Naive B cell (primary cell): ENCODE data around the gene MSH4. TPM values are rescaled to one million over a fixed set of nuclear protein-coding genes. Genes with fewer than 3 reads are reported as not detected.
"Not testable (repeated sequence)": the region's sequence is repeated elsewhere in the genome, so short reads cannot be mapped to it uniquely, and the experiment has no call there.

Experiments used
- ATAC-seq, 2 donors: fragments of 150-1000 bp; cut with Tn5 transposase; 2 replicates each; pipeline ENCODE4 v1.10.0; 2021; ENCODE audit warnings: low read depth in 2 of 2, mild to moderate bottlenecking in 2 of 2, moderate library complexity in 2 of 2
- DNase-seq: peaks from one replicate; pipeline ENCODE4 v3.0.0; 2022
- H3K27ac Mint-ChIP-seq, 6 donors: one replicate each; pipeline ENCODE4 v1.8.0; 2020 to 2022; ENCODE audit warnings: mild to moderate bottlenecking in 6 of 6, mixed read lengths in 6 of 6, moderate library complexity in 5 of 6, inconsistent platforms in 2 of 6
- H3K27me3 Mint-ChIP-seq, 3 donors: one replicate each; pipeline ENCODE4 v1.8.0; 2021 to 2022; ENCODE audit warnings: mixed read lengths in 3 of 3, mild to moderate bottlenecking in 1 of 3
- H3K36me3 Mint-ChIP-seq, 2 donors: one replicate each; pipeline ENCODE4 v1.8.0; 2020 to 2022; ENCODE audit warnings: mixed read lengths in 2 of 2, inconsistent platforms in 1 of 2, mild to moderate bottlenecking in 1 of 2
- H3K4me1 Mint-ChIP-seq, 3 donors: one replicate each; pipeline ENCODE4 v1.8.0; 2020 to 2022; ENCODE audit warnings: mixed read lengths in 3 of 3, inconsistent platforms in 1 of 3, mild to moderate bottlenecking in 1 of 3, moderate library complexity in 1 of 3
- H3K4me3 Mint-ChIP-seq, 8 donors: one replicate each; pipeline ENCODE4 v1.8.0; 2020 to 2022; ENCODE audit warnings: mild to moderate bottlenecking in 8 of 8, mixed read lengths in 8 of 8, moderate library complexity in 8 of 8, inconsistent platforms in 2 of 8
- H3K9me3 Mint-ChIP-seq, 7 donors: one replicate each; pipeline ENCODE4 v1.8.0; 2020 to 2022; ENCODE audit warnings: mixed read lengths in 7 of 7, mild to moderate bottlenecking in 5 of 7, inconsistent platforms in 2 of 7, moderate library complexity in 1 of 7
- polyA plus RNA-seq, 6 donors: library from polyadenylated mRNA; unstranded; fragments of 300-500 nt; fragmentation: Illumina TruSeq; gene quantifications; one replicate each; pipeline ENCODE4 v1.2.3, GENCODE V29; 2021; ENCODE audit warnings: low read depth in 6 of 6

MSH4 gene
- polyA plus RNA-seq: not detected

DNA sequence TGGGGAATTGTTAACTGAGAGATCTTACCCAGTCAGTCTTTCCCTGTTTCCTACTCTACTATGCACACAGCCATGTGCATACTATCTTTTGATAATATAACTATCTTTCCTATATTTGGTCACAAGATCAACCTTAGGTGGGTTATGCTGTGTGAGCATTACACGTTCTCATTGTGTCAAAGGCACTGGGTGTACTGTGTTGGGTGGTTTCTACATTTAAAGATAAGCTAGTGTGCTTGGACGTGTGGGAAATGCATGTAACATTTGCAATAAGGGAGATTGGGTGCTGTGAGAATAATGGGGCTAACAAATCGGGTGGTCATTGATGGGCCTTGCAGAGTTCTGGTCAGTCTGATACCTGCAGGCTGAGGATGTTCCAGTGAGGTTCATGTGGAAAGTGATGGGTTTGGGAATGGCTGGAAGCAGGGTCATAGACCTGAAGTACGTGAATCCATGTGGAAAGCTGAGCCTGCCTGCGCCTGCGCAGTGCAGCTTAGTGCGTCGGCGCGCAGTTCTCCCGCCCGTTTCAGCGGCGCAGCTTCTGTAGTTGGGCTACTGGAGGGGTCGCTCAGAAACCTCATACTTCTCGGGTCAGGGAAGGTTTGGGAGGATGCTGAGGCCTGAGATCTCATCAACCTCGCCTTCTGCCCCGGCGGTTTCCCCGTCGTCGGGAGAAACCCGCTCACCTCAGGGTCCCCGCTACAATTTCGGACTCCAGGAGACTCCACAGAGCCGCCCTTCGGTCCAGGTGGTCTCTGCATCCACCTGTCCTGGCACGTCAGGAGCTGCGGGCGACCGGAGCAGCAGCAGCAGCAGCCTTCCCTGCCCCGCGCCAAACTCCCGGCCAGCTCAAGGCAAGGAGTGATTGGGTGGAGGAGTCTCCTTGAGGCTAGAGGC is at the start of gene MSH4:
MSH4 (plus strand) TSS at position 507 of the 897 bp plus-strand sequence; CDS start at position 611, 104 bp downstream.
- ATAC-seq (no peak), DNase-seq (no peak)
- no peak within 1 kb of the TSS for H3K4me3 Mint-ChIP-seq
- no peaks in the 10 kb centered on the region for H3K27me3 Mint-ChIP-seq
- peak within 1 kb of the TSS in 3 of 6 donors; percentile 17 to 43 (median 28) for H3K27ac Mint-ChIP-seq
- no peaks in the 10 kb centered on the region for H3K9me3 Mint-ChIP-seq
- H3K4me1 Mint-ChIP-seq: peaks cover 0 to 14% (median 6%) of the 10 kb centered on the region in 3 donors
- H3K36me3 Mint-ChIP-seq: peaks cover 14 to 19% of the 10 kb centered on the region in 2 donors

DNA sequence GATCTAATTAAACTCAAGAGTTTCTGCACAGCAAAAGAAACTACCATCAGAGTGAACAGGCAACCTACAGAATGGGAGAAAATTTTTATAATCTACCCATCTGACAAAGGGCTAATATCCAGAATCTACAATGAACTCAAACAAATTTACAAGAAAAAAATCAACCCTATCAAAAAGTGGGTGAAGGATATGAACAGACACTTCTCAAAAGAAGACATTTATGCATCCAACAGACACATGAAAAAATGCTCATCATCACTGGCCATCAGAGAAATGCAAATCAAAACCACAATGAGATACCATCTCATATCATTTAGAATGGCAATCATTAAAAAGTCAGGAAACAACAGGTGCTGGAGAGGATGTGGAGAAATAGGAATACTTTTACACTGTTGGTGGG is 39.5 kb upstream of the MSH4 start:
- ATAC-seq, H3K27ac Mint-ChIP-seq, DNase-seq, H3K27me3 Mint-ChIP-seq, H3K9me3 Mint-ChIP-seq, H3K4me1 Mint-ChIP-seq, H3K4me3 Mint-ChIP-seq: not testable (repeated sequence)
- peaks cover 22 to 29% of the 10 kb centered on the region in 2 donors for H3K36me3 Mint-ChIP-seq

DNA sequence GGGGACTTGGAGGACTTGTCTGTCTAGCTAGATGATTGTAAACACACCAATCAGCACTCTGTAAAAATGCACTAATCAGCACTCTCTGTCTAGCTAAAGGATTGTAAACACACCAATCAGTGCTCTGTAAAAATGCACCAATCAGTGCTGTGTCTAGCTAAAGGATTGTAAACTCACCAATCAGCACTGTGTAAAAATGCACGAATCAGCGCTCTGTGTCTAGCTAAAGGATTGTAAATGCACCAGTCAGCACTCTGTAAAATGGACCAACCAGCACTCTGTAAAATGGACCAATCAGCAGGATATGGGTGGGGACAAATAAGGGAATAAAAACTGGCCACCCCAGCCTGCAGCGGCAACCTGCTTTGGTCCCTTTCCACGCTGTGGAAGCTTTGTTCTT is 38.1 kb upstream of the MSH4 start:
- not testable (repeated sequence) for ATAC-seq

DNA sequence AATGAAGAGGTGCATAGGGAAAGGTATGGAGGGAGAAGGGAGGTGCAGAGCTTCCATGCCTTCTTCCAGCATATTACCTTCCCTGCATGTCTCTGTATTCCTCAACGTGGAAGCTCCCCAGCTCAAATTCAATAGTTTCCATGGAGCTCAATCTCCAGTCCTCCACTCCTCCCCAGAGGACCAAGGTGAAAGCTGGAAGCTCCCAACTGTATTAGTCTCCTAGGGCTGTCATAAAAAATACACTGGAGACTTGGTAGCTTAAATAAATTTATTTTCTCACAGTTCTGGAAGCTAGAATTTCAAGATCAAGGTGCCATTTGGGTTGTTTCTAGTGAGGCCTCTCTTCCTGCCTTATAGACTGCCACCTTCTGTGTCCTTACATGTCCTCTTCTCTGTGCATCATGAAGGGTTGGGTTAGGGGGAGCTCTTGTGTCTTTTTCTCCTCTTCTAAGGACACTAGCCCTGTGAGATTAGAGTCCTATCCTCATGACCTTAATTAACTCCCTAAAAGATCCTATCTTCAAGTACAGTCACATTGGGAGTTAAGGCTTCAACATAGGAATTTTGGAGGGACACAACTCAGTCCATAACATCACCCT is 32.5 kb upstream of the MSH4 start:
- Mint-ChIP-seq H3K27me3 (no peaks in the 10 kb centered on the region), H3K4me3 (no peak overlapping the region), H3K36me3 (peaks cover 0 to 7% of the 10 kb centered on the region in 2 donors), H3K27ac (peak overlapping the region in 1 of 6 donors; percentile 68), H3K4me1 (no peaks in the 10 kb centered on the region), H3K9me3 (peaks cover 0 to 1% (median 0%) of the 10 kb centered on the region in 7 donors)
- ATAC-seq (no peak), DNase-seq (no peak)

More for the DNA sequence above, 38.1 kb upstream of the MSH4 start:
- H3K27me3 Mint-ChIP-seq, DNase-seq, H3K9me3 Mint-ChIP-seq, H3K4me1 Mint-ChIP-seq, H3K4me3 Mint-ChIP-seq, H3K27ac Mint-ChIP-seq: not testable (repeated sequence)
- H3K36me3 Mint-ChIP-seq: peaks cover 10 to 18% of the 10 kb centered on the region in 2 donors

DNA sequence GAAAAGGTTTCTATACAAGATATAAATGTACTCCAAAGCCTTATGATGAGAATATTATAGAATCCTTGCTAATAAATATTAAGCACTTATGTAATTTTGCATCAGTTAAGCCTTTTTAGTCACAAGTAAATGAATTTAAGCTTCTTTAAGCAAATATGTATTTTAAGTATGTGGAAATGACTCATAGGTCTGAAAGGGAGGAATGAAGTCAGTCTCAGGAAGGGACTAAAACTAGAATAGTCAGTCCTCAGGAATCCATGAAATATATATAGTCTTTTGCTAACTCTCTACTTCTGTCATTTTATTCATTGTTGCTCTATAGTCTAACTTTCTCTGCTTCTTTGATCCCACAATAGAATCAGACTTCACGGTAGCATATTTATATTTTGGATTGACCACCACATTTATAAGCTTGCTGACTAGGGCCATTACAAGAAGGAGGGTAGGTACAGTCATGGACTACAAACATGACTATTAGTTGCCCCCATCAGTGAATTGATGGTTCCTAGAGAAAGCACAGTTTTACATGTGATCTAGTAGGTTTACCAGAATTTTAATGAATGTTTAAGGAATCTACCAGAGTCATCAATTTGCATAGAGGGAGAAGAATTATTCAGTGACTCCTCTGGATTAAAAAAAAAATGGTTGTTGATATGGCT is 30.9 kb upstream of the MSH4 start:
- H3K4me1 Mint-ChIP-seq: no peaks in the 10 kb centered on the region
- H3K27ac Mint-ChIP-seq: no peak overlapping the region
- H3K9me3 Mint-ChIP-seq: no peaks in the 10 kb centered on the region
- no peak for DNase-seq
- H3K36me3 Mint-ChIP-seq: peaks cover 0 to 7% of the 10 kb centered on the region in 2 donors
- H3K27me3 Mint-ChIP-seq: no peaks in the 10 kb centered on the region
- H3K4me3 Mint-ChIP-seq: no peak overlapping the region
- ATAC-seq: no peak

DNA sequence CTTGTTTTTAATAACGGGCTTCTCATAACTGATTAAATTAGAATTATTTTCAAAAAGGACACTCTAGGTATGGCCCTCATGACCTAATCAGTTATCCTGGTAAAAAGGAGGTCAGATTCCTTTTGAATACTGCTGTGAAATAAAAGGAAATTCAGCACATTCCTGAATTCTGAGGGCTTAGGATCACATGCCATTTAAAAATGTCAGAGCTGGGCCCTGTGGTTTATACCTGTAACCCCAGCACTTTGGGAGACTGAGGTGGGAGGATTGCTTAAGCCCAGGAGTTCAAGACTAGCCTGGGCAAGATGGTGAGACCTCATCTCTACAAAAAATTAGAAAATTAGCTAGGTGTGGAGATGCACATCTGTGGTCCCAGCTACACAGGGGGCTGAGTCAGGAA is 28.7 kb upstream of the MSH4 start:
- ATAC-seq (no peak), DNase-seq (no peak)
- H3K27ac Mint-ChIP-seq: no peak overlapping the region
- H3K27me3 Mint-ChIP-seq: no peaks in the 10 kb centered on the region
- no peaks in the 10 kb centered on the region for H3K9me3 Mint-ChIP-seq
- H3K36me3 Mint-ChIP-seq: no peaks in the 10 kb centered on the region
- no peak overlapping the region for H3K4me3 Mint-ChIP-seq
- no peaks in the 10 kb centered on the region for H3K4me1 Mint-ChIP-seq

DNA sequence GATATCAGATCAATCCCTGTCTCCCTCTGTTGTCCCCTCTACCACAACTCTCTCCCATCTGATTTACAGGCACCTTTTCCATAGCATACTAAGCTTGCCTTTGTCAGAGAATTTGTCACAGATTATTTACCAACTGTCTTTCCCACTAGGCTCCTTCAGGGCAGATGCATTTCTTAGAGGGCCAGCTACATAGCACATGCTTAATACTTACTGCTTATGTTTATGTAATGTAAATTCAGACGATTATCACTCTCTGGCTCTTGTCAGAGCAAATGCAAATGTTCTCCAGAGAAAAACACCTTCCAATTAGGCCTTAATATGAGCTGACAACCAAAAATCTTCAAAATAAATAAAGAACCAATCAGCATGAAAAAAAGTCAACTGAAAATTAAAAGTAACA is 25.9 kb upstream of the MSH4 start:
- Mint-ChIP-seq H3K9me3 (peaks cover 0 to 2% (median 0%) of the 10 kb centered on the region in 7 donors), H3K27ac (no peak overlapping the region), H3K27me3 (peaks cover 0 to 11% (median 0%) of the 10 kb centered on the region in 3 donors), H3K36me3 (no peaks in the 10 kb centered on the region), H3K4me3 (no peak overlapping the region), H3K4me1 (no peaks in the 10 kb centered on the region)
- DNase-seq: no peak
- no peak for ATAC-seq

DNA sequence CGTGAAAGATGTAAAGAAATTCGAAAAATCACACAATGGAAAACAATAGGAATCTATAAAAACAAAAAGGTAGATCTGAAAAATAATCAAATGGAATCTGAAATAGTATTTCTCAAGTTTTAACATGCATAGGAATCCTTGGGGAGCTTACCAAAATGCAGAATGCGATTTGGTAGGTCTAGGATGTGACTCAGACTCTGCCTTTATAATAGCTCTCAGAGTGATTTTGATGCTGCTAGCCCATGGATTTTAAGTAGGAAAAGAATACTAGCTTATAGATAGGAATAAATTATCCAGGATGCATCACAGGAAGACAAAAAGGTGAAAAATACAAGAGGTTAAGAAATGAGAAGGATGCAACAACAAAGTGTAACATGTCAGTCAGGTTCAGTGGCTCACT is 24.7 kb upstream of the MSH4 start:
- DNase-seq (no peak), ATAC-seq (no peak)
- no peaks in the 10 kb centered on the region for H3K36me3 Mint-ChIP-seq
- H3K4me3 Mint-ChIP-seq: no peak overlapping the region
- H3K27ac Mint-ChIP-seq: no peak overlapping the region
- peaks cover 0 to 11% (median 0%) of the 10 kb centered on the region in 3 donors for H3K27me3 Mint-ChIP-seq
- peaks cover 0 to 2% (median 0%) of the 10 kb centered on the region in 7 donors for H3K9me3 Mint-ChIP-seq
- no peaks in the 10 kb centered on the region for H3K4me1 Mint-ChIP-seq

DNA sequence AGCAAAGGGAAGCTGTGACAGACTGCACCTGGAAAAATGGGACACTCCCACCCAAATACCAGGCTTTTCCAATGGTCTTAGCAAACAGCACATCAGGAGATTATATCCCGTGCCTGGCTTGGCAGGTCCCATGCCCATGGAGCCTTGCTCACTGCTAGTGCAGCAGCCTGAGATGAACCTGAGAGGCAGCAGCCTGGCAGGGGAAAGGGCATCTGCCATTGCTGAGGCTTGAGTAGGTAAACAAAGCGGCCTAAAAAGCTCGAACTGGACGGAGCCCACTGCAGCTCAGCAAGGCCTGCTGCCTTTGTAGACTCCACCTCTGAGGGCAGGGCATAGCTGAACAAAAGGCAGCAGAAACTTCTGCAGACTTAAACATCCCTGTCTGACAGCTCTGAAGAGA is 18.9 kb upstream of the MSH4 start:
- H3K4me3 Mint-ChIP-seq, DNase-seq, H3K27ac Mint-ChIP-seq, H3K36me3 Mint-ChIP-seq, ATAC-seq, H3K4me1 Mint-ChIP-seq: not testable (repeated sequence)
- H3K27me3 Mint-ChIP-seq: peaks cover 0 to 53% (median 15%) of the 10 kb centered on the region in 3 donors
- peaks cover 0 to 13% (median 7%) of the 10 kb centered on the region in 7 donors for H3K9me3 Mint-ChIP-seq

DNA sequence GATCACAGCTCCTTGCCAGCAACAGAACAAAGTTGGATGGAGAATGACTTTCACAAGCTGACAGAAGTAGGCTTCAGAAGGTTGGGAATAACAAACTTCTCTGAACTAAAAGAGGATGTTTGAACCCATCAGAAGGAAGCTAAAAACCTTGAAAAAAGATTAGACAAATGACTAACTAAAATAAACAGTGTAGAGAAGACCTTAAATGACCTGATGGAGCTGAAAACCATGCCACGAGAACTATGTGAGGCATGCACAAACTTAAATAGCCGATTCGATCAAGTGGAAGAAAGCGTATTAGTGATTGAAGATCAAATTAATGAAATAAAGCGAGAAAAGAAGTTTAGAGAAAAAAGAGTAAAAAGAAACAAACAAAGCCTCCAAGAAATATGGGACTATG is 18.0 kb upstream of the MSH4 start:
- not testable (repeated sequence) for DNase-seq, H3K36me3 Mint-ChIP-seq, H3K4me3 Mint-ChIP-seq, ATAC-seq, H3K4me1 Mint-ChIP-seq
- Mint-ChIP-seq H3K9me3 (peaks cover 0 to 13% (median 7%) of the 10 kb centered on the region in 7 donors), H3K27me3 (peaks cover 0 to 53% (median 15%) of the 10 kb centered on the region in 3 donors), H3K27ac (peak overlapping the region in 1 of 6 donors; percentile 3)

DNA sequence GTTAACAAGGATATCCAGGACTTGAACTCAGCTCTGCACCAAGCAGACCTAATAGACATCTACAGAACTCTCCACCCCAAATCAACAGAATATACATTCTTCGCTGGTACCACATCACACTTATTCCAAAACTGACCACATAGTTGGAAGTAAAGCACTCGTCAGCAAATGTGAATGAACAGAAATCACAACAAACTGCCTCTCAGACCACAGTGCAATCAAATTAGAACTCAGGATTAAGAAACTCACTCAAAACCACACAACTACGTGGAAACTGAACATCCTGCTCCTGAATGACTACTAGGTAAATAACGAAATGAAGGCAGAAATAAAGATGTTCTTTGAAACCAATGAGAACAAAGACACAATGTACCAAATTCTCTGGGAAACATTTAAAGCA is 16.5 kb upstream of the MSH4 start:
- H3K4me1 Mint-ChIP-seq, H3K4me3 Mint-ChIP-seq, DNase-seq, H3K27ac Mint-ChIP-seq, H3K36me3 Mint-ChIP-seq, ATAC-seq: not testable (repeated sequence)
- Mint-ChIP-seq H3K27me3 (peaks cover 0 to 47% (median 15%) of the 10 kb centered on the region in 3 donors), H3K9me3 (peaks cover 0 to 13% (median 7%) of the 10 kb centered on the region in 7 donors)

DNA sequence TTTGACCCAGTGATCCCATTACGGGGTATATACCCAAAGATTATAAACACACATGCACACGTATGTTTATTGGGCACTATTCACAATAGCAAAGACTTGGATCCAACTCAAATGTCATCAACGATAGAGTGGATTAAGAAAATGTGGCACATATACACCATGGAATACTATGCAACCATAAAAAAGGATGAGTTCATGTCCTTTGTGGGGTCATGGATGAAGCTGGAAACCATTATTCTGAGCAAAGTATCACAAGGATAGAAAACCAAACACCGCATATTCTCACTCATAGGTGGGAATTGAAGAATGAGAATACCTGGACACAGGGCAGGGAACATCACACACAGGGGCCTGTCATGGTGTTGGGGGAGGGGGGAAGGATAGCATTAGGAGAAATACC is 12.8 kb upstream of the MSH4 start:
- not testable (repeated sequence) for ATAC-seq, H3K9me3 Mint-ChIP-seq, DNase-seq, H3K36me3 Mint-ChIP-seq
- Mint-ChIP-seq H3K27ac (peak overlapping the region in 3 of 6 donors; percentile 32 to 94 (median 63)), H3K4me1 (peaks cover 23 to 40% (median 28%) of the 10 kb centered on the region in 3 donors), H3K27me3 (peaks cover 0 to 27% (median 12%) of the 10 kb centered on the region in 3 donors), H3K4me3 (peak overlapping the region in 4 of 8 donors; percentile 36 to 97 (median 67))

DNA sequence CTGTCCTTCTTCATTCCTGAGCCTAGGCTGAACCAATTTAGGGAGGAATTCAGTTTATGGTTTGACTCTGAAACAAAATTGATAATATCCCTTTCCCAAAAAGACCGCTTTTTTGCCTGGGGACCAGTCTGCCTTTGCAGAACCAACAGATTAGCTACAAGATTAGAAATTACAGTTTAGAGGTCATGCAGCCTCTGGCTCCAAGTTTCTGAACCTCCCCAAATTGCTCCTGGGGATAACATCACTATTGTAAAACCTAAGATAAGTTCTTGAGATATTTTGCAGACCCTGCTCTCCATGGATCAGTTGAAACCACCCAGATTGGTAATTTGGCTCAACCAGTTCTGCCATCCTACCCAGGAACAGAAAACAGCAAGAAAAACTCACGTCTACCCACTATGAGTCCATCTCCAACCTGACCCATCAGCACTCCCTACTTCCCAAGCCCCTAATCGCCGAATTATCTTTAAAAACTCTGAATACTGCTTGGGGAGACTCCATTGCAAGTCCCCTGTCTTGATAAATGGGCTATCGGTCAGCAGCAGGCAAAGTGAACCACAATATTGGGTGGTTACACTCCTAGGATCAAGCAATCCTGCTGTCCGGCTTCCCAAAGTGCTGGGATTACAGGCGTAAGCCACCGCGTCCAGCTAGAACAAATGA is 11.2 kb upstream of the MSH4 start:
- no peak for ATAC-seq
- peaks cover 0 to 9% of the 10 kb centered on the region in 2 donors for H3K36me3 Mint-ChIP-seq
- H3K9me3 Mint-ChIP-seq: peaks cover 0 to 2% (median 0%) of the 10 kb centered on the region in 7 donors
- peak overlapping the region; percentile 91 to 100 (median 97) for H3K4me3 Mint-ChIP-seq
- H3K27me3 Mint-ChIP-seq: peaks cover 0 to 13% (median under 1%) of the 10 kb centered on the region in 3 donors
- DNase-seq: no peak
- peaks cover 31 to 56% (median 40%) of the 10 kb centered on the region in 3 donors for H3K4me1 Mint-ChIP-seq
- H3K27ac Mint-ChIP-seq: peak overlapping the region; percentile 56 to 98 (median 95)
